Measurements from ENCODE around the gene SCGB1C2.
"Not testable (repeated sequence)": the region's sequence is repeated elsewhere in the genome, so short reads cannot be mapped to it uniquely, and the experiment has no call there.

SCGB1C2 gene

DNA sequence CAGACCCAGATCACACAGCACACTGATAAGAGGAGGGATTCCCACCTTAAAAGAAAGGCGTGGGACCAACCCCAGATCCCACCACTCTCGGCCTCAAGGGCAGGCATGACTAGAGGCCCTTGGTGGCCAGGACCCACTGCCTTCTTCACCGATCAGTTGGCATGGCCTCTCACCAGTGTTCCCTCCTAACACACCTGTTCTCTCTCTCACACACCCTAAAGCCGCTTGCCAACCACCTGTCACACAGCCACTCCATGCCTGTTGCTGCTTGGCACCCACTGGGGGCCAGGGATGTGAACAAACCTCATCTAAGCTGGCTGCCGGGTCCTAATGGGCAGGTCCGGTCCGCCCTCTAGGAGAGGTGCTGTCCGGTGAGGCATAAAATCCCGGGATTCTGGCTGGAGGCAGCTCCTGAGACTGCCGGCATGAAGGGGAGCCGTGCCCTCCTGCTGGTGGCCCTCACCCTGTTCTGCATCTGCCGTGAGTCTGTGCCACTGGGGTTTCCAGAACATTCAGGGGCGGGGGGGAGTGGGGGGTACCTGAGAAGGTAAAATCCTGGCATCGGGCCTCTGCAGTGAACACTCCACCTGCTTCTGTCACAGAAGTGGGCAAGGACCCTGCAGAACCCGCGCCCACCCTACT, at the start of gene SCGB1C2:
Gene SCGB1C2, plus strand, starts transcription at position 404 of the 642 bp plus-strand sequence. Its CDS starts 22 bp downstream, at position 426.
- not testable (repeated sequence) for DNase-seq

DNA sequence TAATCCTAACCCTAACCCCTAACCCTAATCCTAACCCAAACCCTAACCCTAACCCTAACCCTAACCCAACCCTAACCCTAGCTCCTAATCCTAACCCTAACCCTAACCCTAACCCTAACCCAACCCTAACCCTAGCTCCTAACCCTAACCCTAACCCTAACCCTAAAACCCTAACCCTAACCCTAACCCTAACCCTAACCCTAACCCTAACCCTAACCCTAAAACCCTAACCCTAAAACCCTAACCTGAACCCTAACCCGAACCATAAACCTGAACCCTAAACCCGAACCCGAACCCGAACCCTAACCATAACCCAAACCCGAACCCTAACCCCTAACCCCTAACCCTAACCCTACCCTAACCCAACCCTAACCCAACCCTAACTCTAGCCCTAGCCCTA, 24.3 kb upstream of the SCGB1C2 start:
- DNase-seq = not testable (repeated sequence)

DNA sequence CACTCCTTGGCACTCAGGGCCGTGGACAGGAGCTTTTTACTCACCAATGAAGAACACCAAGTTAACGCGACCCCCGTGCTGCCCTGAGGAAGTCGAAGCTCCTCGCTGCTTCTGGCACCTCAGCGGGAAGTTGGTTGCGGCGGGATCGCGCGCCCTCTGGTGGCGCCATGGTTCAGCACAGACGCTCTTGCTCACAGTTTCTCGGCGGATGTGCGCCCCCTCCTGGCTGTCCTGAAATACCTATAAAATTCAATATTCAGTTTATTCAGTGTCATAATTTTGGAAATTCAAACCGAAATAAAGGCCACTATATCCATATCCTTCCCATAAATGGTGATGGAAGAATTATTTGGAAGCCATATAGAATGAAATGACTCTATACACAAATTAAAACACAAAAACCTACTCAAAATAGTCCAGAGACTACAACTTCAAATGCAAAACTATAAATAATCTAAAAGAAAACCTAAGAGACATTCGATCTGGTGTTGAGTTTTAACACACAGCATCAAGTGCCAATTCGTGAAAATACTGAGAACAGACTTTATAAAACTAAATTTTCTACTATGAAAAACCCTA, 18.9 kb upstream of the SCGB1C2 start:
- not testable (repeated sequence) for DNase-seq

DNA sequence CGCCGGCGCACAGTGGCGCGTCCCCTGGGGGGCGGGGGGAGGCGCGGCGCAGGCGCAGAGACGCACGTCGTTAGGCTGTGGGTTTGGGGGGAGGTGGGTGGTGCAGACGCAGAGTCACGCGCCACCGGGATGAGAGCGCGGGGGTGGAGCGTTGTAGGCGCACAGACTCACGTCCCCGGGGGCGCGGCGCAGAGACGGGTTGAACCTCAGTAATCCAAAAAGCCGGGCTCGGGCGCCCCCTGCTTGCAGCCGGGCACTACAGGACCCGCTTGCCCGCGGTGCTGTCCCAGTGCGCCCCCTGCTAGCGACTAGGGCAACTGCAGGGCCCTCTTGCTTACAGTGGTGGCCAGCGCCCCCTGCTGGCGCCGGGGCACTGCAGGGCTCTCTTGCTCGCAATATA, 3.4 kb upstream of the SCGB1C2 start:
- not testable (repeated sequence) for DNase-seq

DNA sequence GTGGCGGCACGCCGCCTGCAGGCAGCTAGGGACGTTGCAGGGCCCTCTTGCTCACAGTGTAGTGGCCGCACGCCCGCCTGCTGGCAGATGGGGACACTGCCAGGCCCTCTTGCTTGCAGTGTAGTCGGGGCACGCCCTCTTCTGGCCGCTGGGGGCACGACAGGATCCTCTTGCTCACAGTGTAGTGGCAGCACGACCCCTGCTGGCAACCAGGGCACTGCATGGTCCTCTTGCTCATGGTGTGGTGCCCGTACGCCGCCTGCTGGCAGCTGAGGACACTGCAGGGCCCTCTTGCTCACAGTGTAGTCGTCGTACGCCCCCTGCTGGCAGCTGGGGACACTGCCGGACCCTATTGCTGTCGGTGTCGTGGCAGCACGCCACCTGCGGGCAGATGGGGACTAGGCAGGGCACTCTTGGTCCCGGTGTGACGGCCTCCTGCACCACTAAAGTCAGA, 3.0 kb upstream of the SCGB1C2 start:
- not testable (repeated sequence) for DNase-seq

DNA sequence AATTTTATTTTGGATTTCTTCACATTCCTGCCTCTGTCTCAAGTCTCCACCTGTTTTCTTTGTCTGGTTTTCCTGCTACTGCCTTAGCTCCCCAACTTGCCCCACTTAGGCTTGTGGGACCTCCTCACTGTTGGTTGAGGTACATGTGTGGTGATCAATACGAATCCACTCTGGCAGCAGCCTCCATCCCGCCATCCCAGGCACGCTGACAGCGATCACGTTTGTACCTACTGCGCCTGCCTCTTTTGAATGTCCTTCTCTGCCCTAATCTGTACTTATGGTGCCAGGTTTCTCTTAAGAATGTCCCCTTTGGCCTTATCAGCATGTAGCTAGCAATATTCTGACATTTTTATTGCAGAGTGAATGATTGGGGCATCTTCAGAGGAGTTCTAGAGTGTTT, 2.3 kb upstream of the SCGB1C2 start:
- DNase-seq = not testable (repeated sequence)

DNA sequence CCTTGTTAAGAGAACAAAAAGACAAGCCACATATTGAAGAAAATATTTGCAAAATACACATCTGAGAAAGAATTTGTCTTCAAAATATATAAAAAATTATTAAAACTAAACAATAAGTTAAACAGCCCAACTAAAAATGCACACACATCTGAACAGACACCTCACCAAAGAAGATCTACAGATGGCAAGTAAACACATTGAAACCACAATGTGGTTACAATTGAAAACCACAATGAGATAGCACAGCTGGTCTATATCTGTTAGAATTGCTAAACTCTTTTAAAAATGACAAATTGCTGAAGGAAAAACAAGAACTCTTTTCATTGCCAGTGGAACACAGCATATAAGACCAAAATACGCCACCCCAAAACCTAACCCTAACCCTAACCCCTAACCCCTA, 1.5 kb upstream of the SCGB1C2 start:
- not testable (repeated sequence) for DNase-seq

DNA sequence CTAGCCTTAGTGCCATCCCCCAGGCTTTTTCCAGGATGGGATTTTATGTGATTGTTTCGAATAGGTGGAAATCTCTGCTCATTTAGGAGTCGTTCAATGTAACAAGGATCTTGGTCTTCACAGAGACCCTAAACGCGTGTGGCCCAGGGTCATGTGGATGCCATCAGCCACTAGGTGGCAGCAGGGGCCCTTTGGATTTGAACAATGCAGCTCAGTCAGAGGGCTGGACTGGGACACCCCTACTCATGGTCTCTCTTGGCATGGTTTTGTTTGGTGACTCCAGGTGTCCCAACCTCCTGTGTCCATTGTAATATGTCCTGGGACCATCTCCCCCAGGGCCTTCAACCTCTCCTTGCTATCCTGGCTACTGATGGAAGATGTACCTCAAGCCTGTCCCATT, 838 bp upstream of the SCGB1C2 start:
- not testable (repeated sequence) for DNase-seq

DNA sequence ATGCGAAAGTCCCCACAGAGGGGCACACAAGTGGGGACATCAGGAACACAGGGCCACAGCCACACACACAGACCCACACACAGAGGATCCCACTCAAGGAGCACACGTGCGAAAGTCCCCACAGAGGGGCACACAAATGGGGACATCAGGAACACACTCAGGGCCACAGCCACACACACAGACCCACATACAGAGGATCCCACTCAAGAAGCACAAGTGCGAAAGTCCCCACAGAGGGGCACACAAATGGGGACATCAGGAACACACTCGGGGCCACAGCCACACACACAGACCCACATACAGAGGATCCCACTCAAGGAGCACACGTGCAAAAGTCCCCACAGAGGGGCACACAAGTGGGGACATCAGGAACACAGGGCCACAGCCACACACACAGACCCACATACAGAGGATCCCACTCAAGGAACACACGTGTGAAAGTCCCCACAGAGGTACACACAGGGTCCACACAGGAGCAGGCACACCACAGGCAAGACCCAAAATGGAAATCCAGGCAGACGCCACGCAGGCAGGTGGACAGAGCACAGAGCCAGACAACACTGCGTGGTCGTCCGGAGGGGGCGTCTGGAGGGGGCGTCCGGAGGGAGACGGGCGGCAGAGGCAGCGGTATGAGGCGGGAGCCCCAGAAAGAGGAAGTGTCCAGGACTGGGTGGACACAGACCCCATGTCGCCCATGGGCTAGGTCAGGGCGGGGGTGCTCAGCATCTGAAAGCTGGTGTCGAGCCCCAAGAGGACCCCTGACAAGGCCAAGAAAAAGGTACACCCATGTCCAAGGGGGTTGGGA, 2.2 kb downstream of the SCGB1C2 start:
- DNase-seq = not testable (repeated sequence)

DNA sequence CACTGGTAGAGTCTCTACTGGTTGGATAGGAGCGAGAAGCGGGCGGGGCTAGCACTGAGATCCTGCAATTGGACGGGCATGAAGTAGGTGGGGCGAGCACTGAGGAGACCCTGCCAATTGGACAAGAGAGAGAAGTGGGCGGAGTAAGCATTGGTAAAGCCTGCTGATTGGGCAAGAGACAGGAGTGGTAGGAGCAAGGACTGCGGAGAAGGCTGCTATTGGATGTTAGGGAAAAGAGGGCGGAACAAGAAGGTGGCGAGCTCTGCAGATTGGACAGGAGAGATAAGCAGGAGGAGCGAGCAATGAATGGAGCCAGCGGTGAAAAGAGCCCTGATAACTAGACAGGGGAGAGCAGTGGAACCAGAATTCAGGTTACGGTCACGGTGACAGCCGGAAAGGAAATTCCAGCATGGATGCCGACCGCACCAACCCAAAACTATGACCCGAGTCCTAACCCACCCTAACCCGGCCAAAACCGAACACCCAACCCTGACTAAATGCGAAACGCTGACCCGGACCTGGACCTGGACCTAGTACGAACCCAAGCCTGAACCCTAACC, 4.8 kb downstream of the SCGB1C2 start:
- no peak for DNase-seq

DNA sequence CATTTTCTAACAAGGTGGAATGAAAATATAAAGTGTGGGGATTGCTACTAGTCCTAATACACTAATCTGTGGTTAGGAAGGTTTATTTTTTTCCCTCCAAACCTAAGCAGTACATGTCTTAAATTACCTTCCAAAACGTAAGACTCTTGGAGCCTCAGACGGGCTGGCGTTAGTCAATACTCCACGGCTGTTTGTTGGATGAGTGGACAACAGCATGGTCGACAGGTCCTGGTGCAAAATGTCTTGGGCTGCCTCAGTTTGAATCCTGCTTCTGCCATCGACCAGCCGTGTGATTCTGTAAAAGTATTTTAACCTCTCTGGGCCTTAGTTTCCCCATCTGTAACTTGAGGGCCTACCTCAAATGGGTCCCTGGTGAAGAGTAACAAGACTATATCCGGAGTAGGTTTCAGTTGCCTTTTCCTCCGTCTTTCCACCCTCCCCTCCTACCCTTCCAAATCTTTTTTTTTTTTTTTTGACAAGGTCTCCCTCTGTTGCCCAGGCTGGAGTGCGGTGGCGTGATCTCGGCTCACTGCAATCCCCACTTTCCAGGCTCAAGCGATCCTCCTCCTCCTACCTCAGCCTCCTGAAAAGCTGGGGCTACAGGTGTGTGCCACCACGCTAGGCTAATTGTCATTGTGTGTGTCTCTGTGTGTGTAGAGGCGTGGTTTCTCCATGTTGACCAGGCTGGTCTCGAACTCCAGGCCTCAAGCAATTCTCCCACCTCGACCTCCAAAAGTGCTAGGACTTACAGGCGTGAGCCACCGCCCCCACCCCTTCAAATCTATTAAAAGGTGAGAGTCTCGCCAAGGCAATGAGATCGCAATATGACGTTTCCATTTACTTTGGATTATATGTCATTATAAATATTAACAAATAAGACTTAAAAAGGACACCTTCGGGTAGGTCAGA, 5.8 kb downstream of the SCGB1C2 start:
- DNase-seq = no peak

DNA sequence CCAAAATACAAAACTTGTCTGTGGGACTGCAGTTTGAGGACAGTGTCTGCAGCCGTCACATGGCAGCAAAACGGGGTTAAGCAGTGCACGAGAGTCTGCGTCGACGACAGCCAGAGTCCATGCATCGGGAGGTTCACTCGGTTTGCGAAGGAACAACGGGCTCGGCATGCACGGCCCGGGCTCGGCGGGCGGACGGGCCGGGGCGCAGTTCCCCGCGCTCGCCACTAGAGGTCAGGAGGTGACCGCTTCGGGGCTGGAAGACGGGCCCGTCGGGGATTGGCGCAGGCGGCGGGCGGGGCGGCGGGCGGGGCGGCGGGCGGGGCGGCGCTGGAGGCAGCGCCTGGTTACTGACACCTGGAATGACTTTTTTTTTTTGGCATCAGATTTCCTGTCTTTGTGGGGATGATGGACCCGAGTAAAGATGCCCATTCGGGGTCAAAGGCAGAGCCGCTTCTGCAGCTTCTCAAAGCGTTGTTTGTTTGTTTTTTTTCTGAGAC, 6.5 kb downstream of the SCGB1C2 start:
- DNase-seq = no peak

DNA sequence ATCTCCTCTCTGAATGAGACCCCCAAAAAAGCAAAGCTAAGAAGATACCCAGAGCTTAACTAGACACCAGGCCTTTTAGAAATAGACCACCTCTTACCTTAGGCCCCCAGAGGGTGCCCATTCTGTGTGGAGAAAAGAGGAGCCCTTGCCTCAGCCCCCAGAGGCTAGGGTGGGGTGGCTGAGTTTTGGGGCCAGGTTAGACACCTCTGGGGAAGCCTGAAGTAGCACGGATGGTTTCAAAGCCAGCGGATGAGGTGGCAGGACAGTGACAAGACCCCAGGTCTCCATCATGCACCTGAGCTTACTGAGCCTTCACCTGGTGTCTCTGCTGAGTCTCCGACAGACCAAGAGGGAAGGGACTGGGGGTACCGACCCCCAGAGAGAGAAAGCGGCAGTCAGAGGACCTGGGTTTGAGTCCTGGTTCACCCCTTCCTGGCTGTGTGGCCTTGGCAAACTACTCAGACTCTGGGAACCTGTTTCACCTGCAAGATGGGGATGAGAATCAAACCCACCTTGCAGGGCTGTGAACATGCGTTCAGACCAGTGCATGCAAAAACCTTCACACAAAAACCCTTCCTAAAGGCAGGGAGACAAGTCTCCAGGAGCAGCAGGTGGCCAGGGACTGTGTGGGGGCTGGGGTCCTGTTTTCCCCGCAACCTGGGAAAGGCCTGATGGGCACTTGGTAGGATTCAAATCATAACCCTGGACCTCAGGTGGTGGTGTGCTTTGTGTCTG, 7.7 kb downstream of the SCGB1C2 start:
- DNase-seq = no peak

DNA sequence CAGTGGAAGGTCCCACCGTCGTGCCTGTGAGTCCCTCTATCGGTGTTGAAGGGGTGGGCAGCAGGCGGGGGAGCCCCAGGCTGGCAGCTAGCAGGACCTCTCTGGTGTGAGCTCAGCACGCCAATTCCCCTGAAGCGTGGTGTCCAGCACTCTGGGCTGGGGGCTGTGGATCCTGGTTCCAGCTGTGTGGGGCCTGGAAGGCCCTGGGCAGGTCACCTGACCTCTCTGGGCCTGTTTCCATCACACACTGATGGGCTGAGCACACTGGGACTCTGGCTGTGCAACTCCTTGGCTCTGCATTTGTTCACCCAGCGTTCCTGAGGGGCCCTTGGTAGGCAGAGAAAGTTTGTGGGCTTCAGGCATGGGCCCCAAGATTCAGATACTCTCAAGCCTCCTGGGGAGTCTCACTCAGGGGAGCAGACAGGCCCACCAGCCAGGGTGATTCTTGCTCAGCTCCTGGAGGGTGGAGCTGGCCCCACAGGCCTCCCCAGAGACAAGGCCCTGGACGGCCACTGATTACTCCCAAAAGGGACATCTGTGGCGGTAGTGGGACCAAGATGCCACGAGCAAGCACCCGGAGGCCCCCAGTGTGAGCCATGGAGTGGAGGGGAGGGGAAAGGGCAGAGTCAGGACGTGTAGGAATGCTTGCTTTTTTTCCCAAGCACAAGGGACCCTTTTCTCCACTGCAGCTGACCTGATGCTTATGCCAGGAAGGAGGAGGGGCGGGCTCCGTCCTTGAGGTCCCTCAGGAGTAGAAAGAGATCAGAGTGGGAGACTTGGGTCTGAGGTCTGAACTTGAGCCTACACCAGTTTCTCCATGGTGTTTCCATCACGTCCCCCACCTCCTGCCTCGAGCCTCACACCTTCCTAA, 8.5 kb downstream of the SCGB1C2 start:
- no peak for DNase-seq

DNA sequence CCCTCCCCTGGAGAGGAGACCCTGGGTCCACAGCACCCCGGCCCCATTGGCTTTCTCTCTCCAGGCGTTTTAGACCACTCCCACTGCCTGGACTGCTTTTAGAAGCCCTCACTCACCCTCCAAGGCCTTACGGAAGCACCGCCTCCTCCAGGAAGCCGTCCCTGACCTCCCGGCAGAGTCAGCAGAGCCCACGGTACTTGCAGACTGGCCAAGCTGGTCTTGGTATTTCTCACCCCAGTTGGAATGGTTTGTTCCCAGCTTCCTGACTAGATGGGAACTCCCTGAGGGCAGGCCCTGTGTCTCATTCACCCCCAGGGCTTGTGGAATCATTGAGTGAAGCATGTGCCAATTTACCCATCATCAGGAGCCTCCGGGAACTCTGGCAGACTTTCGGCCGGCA, 9.2 kb downstream of the SCGB1C2 start:
- DNase-seq = no peak

DNA sequence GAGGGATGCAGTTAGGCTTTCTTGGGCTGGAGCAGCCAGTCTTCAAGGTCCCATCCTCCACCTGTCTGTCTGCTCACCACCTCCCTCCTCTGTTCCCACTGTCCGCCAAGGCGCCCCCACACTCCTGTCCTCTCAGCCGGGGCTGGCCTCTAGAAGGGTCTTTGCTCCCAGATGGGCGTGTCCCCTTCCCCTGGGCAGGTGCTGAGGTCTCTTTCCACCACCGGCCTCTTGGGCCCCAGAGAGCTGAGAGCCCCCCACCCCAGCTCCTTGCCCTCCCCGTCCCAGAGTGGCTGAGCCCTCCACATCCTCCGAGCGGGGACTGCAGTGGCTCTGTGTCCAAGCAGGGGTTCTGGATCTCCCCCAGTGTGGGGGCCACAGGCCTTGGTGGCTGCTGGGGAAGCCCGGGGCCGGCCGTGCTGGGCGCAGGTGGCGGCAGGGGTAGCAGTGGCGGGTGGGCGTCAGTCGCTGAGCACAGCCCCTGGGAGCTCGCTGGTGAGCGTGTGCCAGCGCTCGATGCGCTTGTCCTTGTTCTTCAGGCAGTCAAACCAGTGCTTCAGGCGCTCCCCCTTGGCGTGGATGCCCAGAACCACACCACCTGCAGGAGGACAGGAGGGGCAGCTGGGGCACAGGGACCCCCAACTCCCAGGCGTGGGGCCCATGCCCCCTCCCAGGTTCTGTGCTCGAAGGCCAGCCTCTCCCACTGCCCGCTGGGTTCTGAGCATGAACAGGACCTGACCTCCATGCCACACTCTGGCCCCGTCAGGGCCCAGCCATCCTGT, 9.8 kb downstream of the SCGB1C2 start:
- no peak for DNase-seq

DNA sequence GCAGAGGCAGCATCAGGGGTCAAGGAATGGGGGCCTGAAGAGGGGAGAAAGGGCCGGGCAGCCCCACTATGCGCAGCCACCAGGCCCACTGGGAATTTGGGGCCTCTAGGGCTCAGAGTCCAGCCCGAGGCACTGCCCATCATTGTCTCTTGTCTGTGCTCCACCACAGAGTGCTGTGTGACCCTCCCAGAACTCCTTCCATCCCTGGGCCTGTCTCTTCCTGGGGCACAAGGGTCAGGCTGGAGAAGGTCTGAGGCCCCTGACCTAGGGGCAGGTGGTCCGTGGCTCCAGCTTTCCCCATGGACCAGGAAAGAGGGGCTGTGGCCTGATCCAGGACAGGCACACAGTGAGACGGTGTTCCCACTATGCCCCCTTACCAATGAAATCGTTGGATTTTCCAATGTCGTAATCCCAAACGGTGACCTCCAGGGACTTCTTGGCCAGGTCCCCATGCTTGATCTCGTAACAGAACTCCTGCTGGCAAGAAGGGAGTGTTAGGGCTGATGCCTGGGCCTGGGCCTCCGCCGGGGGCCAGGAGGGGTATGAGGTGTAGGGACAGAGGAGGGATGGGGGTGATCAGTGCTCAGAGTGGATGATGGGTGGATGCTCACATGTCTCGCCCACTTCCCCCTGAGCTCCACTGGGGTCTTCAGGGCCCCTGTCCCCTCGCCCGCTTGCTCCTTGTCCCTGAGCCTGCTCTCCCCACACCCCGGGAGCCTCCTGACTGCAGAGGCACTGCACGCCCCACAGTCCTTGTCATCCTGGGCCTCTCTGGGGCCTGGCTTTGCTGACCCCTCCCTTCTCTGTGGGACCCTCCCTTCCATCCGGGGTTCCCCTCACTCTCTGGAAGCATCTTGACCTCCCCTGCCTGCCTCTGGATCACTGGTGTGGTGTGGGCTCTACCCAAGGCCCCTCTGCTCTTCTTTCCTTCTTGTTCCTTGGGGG, 10.7 kb downstream of the SCGB1C2 start:
- no peak for DNase-seq

DNA sequence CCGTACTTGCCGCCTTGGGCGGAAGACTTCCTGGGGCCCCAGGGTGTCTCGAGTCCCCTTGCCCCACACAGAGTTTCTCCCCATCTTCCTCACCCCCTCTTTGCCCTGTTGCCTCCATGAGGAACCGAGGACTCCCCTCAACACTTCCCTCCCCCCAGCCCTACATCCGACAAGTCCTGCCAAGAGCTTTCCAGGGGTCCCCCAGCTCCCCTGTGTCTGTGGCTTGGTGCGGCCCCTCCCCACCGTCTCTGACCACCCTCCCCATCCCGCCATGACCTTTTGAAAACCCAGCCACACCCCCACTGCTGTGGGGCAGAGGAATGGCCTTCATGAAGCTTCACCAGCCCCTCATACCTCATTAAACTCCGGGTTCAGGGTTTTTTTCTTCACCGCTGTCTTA, 11.4 kb downstream of the SCGB1C2 start:
- DNase-seq = no peak

DNA sequence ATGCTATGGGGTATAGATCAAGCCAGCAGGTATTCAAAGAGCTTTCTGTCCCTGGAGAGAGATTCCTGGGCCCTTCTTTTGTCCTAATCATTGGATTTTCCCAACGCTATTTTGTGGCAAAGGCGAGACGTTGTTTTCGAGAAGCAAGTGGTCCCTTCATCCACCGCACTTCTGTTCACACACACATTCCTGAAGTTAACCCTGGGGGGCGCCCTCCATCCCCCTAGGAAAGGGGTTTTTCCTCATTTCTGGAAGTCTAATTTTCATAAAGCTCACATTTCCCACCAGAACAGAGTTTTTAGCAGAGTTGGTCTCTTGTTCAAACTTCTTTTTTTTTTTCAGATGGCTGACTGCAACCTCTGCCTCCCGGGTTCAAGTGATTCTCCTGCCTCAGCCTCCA, 11.9 kb downstream of the SCGB1C2 start:
- no peak for DNase-seq
